CD4-positive, alpha-beta T cell treated with Interleukin-4 for 1 hour (primary cell): ENCODE data around the gene ALDOB.

ENCODE experiments used
- DNase-seq, 2 donors: peaks; one replicate each; pipeline ENCODE4 v3.0.0-alpha.2; 2020 to 2022

The ALDOB gene

DNA sequence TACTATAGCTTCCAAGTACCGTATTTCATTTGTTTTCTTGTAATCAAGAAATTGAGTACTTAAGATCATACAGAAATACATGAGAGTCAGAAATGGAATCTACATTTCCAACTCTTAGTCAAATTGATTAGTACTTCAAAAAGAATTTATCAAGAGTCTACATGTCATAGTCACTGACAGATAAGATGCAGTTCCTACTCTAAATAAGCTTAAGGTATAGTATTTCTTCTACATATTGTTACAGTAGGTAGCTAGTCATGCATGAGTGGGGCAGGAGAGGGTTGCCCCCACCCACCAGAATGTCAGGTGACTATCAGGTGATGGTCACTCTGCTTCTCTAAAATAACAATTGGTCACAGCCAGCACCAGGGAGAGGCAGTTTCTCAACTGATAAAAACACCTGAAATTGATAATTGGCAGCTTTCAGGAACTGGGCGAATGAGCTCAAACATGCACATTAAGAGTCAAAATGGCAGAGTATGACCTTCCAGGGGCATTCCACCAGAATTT is 53.7 kb downstream of the ALDOB start:
- no peak for DNase-seq

DNA sequence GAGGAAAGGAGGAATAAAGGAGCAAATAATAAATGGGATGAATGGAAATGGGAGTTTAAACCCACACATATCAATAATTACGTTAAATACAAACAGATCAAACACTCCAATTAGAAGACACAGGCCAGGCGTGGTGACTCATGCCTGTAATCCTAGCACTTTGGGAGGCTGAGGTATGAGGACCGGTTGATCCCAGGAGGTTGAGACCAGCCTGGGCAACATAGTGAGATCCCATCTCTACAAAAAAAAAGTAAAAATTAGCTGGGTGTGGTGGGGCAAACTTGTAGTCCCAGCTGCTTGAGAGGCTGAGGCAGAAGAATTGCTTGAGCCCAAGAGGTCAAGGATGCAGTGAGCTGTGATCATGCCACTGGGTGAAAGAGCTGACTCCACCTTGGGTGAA is 54.5 kb downstream of the ALDOB start:
- no peak for DNase-seq

DNA sequence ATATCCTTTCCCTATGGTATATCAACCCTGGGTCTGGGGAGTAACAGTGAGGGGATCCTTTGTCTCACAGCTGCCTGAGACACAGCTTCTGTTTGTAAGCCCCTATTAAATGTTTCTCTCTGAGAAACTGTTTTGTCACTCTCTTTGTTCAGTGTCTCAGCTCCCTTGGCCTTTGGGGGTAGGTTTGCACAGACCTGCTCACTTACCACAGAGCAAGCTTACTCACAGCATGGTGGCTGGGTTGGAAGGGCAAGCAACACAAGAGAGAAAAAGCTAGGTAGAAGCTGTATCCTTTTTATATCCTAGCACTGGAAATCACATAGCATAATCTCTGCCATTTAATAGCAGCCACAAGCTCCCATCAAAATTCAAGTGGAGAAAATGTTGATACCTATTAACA is 55.3 kb downstream of the ALDOB start:
- DNase-seq = no peak

DNA sequence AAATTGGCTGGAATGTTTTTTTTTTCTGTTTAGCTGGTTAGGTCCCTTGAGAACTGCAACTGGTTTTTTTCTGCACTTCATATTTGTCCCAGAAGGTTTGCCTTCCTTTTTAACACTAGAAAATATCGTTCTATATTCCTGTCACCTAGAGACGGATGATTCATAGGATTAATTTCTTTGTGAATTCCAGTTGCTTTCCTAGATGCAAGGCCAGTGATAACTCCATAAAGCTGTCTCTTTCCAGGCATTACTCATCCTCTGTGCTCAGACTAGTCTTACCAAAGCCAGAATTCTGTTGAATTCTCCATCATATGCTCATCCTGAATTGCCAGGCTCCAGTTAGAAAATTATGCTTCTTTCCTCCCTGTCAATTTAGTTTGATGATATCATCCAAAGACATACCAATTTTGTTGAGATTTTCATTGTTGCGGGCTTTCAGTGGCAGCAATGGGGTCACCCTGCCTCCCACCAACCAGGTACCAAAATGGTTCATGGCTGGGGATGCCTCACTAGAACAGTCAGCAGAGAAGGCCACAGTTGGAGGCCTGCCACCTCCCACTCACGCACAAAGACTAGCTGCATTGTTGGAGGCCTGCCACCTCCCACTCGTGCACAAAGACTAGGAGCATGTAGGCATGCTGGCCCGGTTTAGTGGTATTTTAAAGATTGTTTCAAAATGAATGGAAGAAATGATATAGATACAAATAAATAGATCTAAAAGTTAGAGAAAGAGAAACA is 59.3 kb downstream of the ALDOB start:
- DNase-seq = no peak

DNA sequence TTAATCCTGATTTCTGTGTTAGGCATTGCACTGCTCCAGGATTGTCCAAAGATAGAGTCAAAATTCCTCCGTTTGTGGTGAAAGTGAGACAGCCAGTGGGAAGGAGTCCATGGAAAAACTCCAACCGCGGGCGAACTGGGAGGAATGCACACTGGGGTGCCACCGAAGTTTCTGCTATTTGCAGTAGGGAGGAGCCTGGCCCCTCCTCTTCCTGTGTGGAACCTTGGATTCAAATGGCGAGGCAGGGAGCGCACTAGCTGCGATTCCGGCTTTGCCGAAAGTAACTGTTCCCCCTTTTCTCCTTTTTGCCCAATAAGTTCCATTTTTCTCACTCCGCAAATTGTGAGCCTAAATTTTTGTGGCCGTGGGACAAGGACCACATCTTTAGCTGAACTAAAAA is 60.0 kb downstream of the ALDOB start:
- no peak for DNase-seq

DNA sequence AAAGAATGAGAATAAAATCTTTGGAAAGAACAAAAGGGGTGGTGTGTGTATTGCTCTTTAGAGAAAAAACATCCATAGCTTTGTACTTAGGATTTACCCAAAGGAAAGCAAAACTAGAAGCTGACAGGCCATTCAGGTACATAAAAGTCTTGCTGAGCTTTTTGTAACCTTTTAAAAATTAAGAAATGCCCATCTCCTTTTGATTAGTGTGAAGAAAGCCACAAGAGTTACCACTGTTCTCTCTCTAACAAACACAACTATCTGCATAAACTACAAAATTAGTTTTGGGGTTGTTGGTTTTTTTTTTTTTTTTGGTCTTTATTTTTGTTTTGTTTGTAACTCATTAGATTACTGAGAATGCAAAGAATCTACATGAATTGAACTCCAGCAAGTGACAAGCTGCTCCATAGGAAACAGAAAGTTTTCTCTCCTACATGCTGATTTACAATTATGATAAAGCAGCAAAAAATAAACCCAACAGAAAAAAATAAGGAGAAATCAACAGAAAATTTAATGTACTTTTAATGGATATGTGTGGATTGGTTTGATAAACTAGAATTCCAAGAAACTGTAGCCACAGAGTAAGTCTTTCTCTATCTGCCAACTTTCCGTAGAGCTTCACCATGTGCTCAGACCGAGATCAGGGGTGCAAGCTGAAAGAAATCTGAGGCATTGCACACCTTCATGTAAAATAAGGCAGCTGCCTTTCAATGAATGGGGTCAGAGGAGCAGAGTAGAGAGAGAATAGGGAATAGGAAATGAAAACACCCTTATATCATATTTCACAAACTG is 63.1 kb downstream of the ALDOB start:
- DNase-seq = no peak

DNA sequence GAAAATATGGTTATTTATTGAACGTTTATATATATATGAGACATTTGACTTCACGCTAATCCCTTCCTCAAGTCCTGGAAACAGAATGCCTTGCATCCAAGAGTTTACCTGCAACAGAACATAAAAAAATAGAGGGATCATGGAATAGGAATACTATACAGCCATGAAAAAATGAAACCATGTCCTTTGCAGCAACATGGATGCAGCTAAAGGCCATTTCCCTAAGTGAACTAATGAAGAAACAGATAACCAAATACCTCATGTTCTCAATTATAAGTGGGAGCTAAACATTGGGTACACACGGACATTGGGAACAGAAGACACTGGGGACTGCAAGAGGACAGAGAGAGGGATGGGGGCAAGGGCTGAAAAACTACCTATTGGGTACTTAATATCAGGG is 63.8 kb downstream of the ALDOB start:
- DNase-seq = no peak
